ENCODE measurements around the gene MAMLD1.
A peak's percentile ranks its signal among the peaks of the same experiment; 100 is the strongest.

The MAMLD1 gene

DNA sequence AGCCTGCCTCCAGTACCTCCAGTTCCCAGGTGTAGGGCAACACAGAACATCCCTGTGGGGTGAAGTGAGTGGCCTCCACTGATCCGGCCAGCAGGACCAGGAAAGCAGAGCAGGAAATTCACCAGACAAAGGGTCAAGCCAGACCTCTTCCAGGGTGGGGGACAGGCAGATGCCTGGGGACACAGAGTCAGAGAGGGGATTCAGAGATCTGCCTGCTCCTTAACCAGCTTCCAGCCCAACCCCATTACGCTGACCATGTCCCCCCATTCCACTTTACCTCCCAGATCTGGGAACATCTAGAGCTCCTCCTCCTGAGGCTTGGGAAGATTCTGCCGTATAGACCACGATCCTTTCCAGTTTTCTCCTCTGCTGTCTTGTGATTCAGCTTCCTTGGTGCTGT, 132.4 kb downstream of the MAMLD1 start:
- H3K27me3 ChIP-seq (ENCODE audit: control insufficient read depth in 1 of 2, insufficient read depth in 2 of 2, low read length in 2 of 2), result no peaks in the 10 kb centered on the region
- no peaks in the 10 kb centered on the region for H3K9me3 ChIP-seq (ENCODE audit: control insufficient read depth in 2 of 2, low read length in 2 of 2)
- no peaks in the 10 kb centered on the region for H3K36me3 ChIP-seq (ENCODE audit: control insufficient read depth in 2 of 2, insufficient read depth in 2 of 2, low read length in 2 of 2)
- no peak overlapping the region for H3K4me3 ChIP-seq (ENCODE audit: low read length in 2 of 2)
- H3K9ac ChIP-seq (ENCODE audit: low read length in 2 of 2), result no peak overlapping the region
- H3K4me1 ChIP-seq (ENCODE audit: control insufficient read depth, insufficient read depth, low read length), result no peaks in the 10 kb centered on the region
- no peak overlapping the region for H3K27ac ChIP-seq (ENCODE audit: low read length)

GRCh38 chrX:150499240-150499639, 136.1 kb downstream of the MAMLD1 start:
- Histone ChIP-seq H3K9me3 (ENCODE audit: control insufficient read depth in 2 of 2, low read length in 2 of 2) (no peaks in the 10 kb centered on the region), H3K4me3 (ENCODE audit: low read length in 2 of 2) (no peak overlapping the region), H3K27me3 (ENCODE audit: control insufficient read depth in 1 of 2, insufficient read depth in 2 of 2, low read length in 2 of 2) (peaks cover 0 to 5% of the 10 kb centered on the region in 2 donors)

DNA sequence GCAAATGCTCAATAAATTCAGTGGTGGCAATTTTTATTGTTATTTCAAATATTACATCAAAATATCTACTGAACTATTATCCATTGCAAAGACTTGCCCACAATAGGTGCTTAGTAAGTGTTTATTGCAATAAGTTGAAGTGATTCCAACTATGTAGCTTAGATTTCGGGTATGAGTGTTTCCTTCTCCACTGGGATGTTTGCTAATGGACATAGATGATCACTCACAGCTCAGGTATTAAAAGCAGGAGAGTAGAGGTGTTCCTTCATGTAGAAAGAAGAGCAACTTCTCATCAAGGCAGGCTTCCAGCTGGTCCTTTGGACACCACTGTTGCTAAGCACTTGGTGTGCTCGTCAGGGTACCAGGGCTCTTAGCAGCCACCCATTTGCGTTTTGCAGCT, 139.0 kb downstream of the MAMLD1 start:
- Histone ChIP-seq H3K27ac (ENCODE audit: low read length) (no peak overlapping the region), H3K27me3 (ENCODE audit: control insufficient read depth in 1 of 2, insufficient read depth in 2 of 2, low read length in 2 of 2) (peaks cover 0 to 5% of the 10 kb centered on the region in 2 donors), H3K36me3 (ENCODE audit: control insufficient read depth in 2 of 2, insufficient read depth in 2 of 2, low read length in 2 of 2) (no peaks in the 10 kb centered on the region), H3K9me3 (ENCODE audit: control insufficient read depth in 2 of 2, low read length in 2 of 2) (no peaks in the 10 kb centered on the region), H3K4me3 (ENCODE audit: low read length in 2 of 2) (no peak overlapping the region), H3K4me1 (ENCODE audit: control insufficient read depth, insufficient read depth, low read length) (peaks cover 8% of the 10 kb centered on the region), H3K9ac (ENCODE audit: low read length in 2 of 2) (no peak overlapping the region)

More at GRCh38 chrX:150499240-150499639, 136.1 kb downstream of the MAMLD1 start:
- Histone ChIP-seq H3K9ac (ENCODE audit: low read length in 2 of 2) (no peak overlapping the region), H3K36me3 (ENCODE audit: control insufficient read depth in 2 of 2, insufficient read depth in 2 of 2, low read length in 2 of 2) (no peaks in the 10 kb centered on the region), H3K4me1 (ENCODE audit: control insufficient read depth, insufficient read depth, low read length) (no peaks in the 10 kb centered on the region), H3K27ac (ENCODE audit: low read length) (no peak overlapping the region)

GRCh38 chrX:150502979-150503897, 140.1 kb downstream of the MAMLD1 start:
- Histone ChIP-seq H3K36me3 (ENCODE audit: control insufficient read depth in 2 of 2, insufficient read depth in 2 of 2, low read length in 2 of 2) (no peaks in the 10 kb centered on the region), H3K4me3 (ENCODE audit: low read length in 2 of 2) (no peak overlapping the region), H3K27me3 (ENCODE audit: control insufficient read depth in 1 of 2, insufficient read depth in 2 of 2, low read length in 2 of 2) (peaks cover 0 to 5% of the 10 kb centered on the region in 2 donors), H3K9me3 (ENCODE audit: control insufficient read depth in 2 of 2, low read length in 2 of 2) (no peaks in the 10 kb centered on the region), H3K27ac (ENCODE audit: low read length) (no peak overlapping the region), H3K9ac (ENCODE audit: low read length in 2 of 2) (no peak overlapping the region), H3K4me1 (ENCODE audit: control insufficient read depth, insufficient read depth, low read length) (peaks cover 14% of the 10 kb centered on the region)

- H3K9ac ChIP-seq (ENCODE audit: low read length in 2 of 2), result no peak overlapping the region
- H3K36me3 ChIP-seq (ENCODE audit: control insufficient read depth in 2 of 2, insufficient read depth in 2 of 2, low read length in 2 of 2), result no peaks in the 10 kb centered on the region
- H3K27ac ChIP-seq (ENCODE audit: low read length), result no peak overlapping the region
- no peaks in the 10 kb centered on the region for H3K9me3 ChIP-seq (ENCODE audit: control insufficient read depth in 2 of 2, low read length in 2 of 2)
- H3K4me3 ChIP-seq (ENCODE audit: low read length in 2 of 2), result no peak overlapping the region
- peaks cover 0 to 8% of the 10 kb centered on the region in 2 donors for H3K27me3 ChIP-seq (ENCODE audit: control insufficient read depth in 1 of 2, insufficient read depth in 2 of 2, low read length in 2 of 2)
- H3K4me1 ChIP-seq (ENCODE audit: control insufficient read depth, insufficient read depth, low read length), result peaks cover 20% of the 10 kb centered on the region
These were observed 140.7 kb downstream of the MAMLD1 start for GRCh38 chrX:150503898-150504219.

DNA sequence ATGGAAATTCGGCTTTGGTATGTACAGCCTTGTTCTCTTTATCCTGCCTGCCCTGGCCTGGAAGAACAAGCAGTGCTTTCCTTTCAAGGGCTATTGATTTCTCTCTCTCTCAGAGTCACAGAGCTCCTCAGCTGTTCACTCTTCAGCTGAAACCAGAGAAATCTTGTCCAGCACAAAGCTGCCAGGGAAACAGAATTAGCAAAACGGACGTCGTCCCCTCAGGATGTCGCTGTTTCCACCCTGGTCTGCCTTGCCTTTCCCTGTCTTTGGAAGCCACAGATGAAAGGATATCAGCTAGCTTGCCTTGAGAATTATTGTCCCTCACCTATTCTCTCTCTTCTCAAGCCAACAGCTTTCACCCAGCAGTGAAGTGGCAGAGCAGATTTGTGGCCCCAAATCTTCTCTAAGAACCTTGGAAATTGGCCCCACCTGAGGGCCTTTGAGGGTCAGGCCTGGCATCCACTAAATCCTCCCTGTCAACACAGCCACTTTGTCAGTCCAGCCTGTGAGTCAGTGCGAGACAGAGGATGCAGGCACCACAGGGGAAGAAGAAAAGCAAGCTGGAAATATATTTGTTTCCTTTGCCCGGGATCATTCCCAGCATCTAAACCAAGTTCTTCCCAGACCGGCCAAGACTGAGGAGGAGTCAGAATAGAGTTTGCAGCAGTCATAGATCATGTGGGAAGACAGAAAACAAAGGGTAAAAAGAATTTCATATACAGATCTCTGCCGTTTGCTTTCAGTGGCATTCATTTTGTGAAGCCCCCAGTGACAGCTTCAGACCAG, 141.5 kb downstream of the MAMLD1 start:
- Histone ChIP-seq H3K27ac (ENCODE audit: low read length) (no peak overlapping the region), H3K36me3 (ENCODE audit: control insufficient read depth in 2 of 2, insufficient read depth in 2 of 2, low read length in 2 of 2) (no peaks in the 10 kb centered on the region), H3K27me3 (ENCODE audit: control insufficient read depth in 1 of 2, insufficient read depth in 2 of 2, low read length in 2 of 2) (peaks cover 0 to 8% of the 10 kb centered on the region in 2 donors), H3K9me3 (ENCODE audit: control insufficient read depth in 2 of 2, low read length in 2 of 2) (no peaks in the 10 kb centered on the region), H3K4me3 (ENCODE audit: low read length in 2 of 2) (no peak overlapping the region), H3K9ac (ENCODE audit: low read length in 2 of 2) (no peak overlapping the region), H3K4me1 (ENCODE audit: control insufficient read depth, insufficient read depth, low read length) (peaks cover 24% of the 10 kb centered on the region)

DNA sequence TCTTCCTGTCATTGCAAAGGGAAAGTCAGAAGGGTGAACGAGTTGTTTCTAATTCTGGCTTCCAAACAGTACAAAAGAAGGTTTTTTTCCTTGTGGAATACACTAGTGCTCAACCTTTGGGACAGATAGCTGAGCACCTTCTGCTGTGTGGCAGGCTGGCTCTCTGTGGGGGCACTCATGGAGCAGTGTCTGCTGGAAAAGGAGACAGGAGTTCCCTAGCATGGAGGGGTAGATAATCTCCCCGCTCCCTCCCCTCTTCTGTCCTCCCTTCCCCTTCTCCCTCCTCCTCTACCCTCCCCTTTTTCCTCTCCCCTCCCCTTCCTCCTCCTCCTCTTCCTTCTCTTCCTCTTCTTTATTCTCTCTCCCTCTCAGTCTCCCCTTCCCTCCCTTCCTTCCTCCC, 142.9 kb downstream of the MAMLD1 start:
- no peaks in the 10 kb centered on the region for H3K9me3 ChIP-seq (ENCODE audit: control insufficient read depth in 2 of 2, low read length in 2 of 2)
- peaks cover 0 to 7% of the 10 kb centered on the region in 2 donors for H3K27me3 ChIP-seq (ENCODE audit: control insufficient read depth in 1 of 2, insufficient read depth in 2 of 2, low read length in 2 of 2)
- H3K9ac ChIP-seq (ENCODE audit: low read length in 2 of 2), result no peak overlapping the region
- H3K4me3 ChIP-seq (ENCODE audit: low read length in 2 of 2), result no peak overlapping the region
- peaks cover 24% of the 10 kb centered on the region for H3K4me1 ChIP-seq (ENCODE audit: control insufficient read depth, insufficient read depth, low read length)
- no peaks in the 10 kb centered on the region for H3K36me3 ChIP-seq (ENCODE audit: control insufficient read depth in 2 of 2, insufficient read depth in 2 of 2, low read length in 2 of 2)
- no peak overlapping the region for H3K27ac ChIP-seq (ENCODE audit: low read length)

DNA sequence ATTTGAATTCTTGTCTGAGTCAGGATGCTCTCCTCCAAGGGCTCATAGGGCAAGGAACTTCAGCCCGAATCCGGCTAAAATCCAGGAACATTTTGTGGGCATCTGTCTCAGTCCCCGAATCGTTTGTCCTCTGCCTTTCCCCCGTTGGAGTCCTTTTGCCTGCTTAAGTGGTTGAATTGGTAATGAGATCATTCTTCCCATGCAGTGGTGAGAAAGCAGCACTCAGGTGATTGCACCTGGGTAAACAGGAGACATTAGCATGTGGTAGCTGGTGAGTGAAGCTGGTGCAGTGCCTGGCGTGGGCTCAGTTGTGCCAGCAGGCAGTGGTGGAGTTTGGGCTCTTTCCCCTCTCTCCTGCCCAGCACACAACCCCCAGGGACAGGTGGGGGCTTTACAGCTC, 143.4 kb downstream of the MAMLD1 start:
- Histone ChIP-seq H3K9me3 (ENCODE audit: control insufficient read depth in 2 of 2, low read length in 2 of 2) (no peaks in the 10 kb centered on the region), H3K9ac (ENCODE audit: low read length in 2 of 2) (no peak overlapping the region), H3K27ac (ENCODE audit: low read length) (no peak overlapping the region), H3K36me3 (ENCODE audit: control insufficient read depth in 2 of 2, insufficient read depth in 2 of 2, low read length in 2 of 2) (no peaks in the 10 kb centered on the region), H3K4me3 (ENCODE audit: low read length in 2 of 2) (no peak overlapping the region), H3K27me3 (ENCODE audit: control insufficient read depth in 1 of 2, insufficient read depth in 2 of 2, low read length in 2 of 2) (peaks cover 0 to 6% of the 10 kb centered on the region in 2 donors), H3K4me1 (ENCODE audit: control insufficient read depth, insufficient read depth, low read length) (peaks cover 24% of the 10 kb centered on the region)

- Histone ChIP-seq H3K27ac (ENCODE audit: low read length) (peak overlapping the region; percentile 82), H3K36me3 (ENCODE audit: control insufficient read depth in 2 of 2, insufficient read depth in 2 of 2, low read length in 2 of 2) (no peaks in the 10 kb centered on the region), H3K4me1 (ENCODE audit: control insufficient read depth, insufficient read depth, low read length) (peaks cover 24% of the 10 kb centered on the region), H3K9me3 (ENCODE audit: control insufficient read depth in 2 of 2, low read length in 2 of 2) (no peaks in the 10 kb centered on the region), H3K9ac (ENCODE audit: low read length in 2 of 2) (no peak overlapping the region), H3K4me3 (ENCODE audit: low read length in 2 of 2) (no peak overlapping the region), H3K27me3 (ENCODE audit: control insufficient read depth in 1 of 2, insufficient read depth in 2 of 2, low read length in 2 of 2) (peaks cover 0 to 6% of the 10 kb centered on the region in 2 donors)
These were observed 144.2 kb downstream of the MAMLD1 start for GRCh38 chrX:150507251-150507856.

- Histone ChIP-seq H3K27ac (ENCODE audit: low read length) (peak overlapping the region; percentile 82), H3K4me3 (ENCODE audit: low read length in 2 of 2) (no peak overlapping the region), H3K36me3 (ENCODE audit: control insufficient read depth in 2 of 2, insufficient read depth in 2 of 2, low read length in 2 of 2) (no peaks in the 10 kb centered on the region), H3K9ac (ENCODE audit: low read length in 2 of 2) (no peak overlapping the region), H3K27me3 (ENCODE audit: control insufficient read depth in 1 of 2, insufficient read depth in 2 of 2, low read length in 2 of 2) (peaks cover 0 to 6% of the 10 kb centered on the region in 2 donors), H3K4me1 (ENCODE audit: control insufficient read depth, insufficient read depth, low read length) (peaks cover 24% of the 10 kb centered on the region), H3K9me3 (ENCODE audit: control insufficient read depth in 2 of 2, low read length in 2 of 2) (no peaks in the 10 kb centered on the region)
These were observed 144.9 kb downstream of the MAMLD1 start for GRCh38 chrX:150508018-150508417.

Measured in stomach smooth muscle (tissue), 2 donors.